Measurements from ENCODE around the gene PIK3C3. TPM values are rescaled to one million over a fixed set of nuclear protein-coding genes. Genes with fewer than 3 reads are reported as not detected.

The PIK3C3 gene
- polyA plus RNA-seq, 1 experiment = 77.5 TPM

DNA sequence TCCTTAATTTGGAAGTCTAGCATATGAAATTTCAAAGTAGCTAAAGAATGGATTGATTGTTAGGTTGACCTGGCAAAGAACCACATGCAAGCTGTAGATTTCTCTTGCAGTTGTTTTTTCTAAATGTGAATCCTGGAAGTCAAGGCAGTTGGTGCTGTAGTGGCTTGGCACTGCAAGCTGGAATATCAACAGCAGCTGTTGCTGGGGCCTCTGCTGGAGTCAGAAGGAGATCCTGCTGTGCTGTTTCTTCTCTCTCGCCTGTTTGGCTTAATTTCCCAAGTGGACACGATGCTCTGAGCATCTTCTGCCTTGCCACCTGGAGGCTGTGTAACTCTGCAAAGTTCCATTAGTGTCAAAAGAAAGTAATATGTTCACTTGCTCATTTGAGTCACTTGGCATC lies 12.6 kb downstream of the PIK3C3 start:
- TF ChIP-seq CTCF (IDR thresholded peaks at IDR 0.05; ENCODE audit: low read depth, low read length) = no peak
- Histone ChIP-seq H3K27me3 (ENCODE audit: control insufficient read depth, insufficient read depth, low read length) (no peaks in the 10 kb centered on the region), H3K9me3 (ENCODE audit: control insufficient read depth, insufficient read depth, low read length) (no peaks in the 10 kb centered on the region), H3K4me3 (ENCODE audit: low read depth, low read length) (no peak overlapping the region), H3K27ac (ENCODE audit: low read depth, low read length) (no peak overlapping the region)
- POLR2A ChIA-PET = no interaction called here
- DNase-seq (ENCODE audit: low read depth, low spot score) = no peak
- CTCF ChIA-PET = interaction anchor here (0.8 kb wide), 1 partner anchor 61 kb away, joined by 4 read pairs; no protein-coding TSS in a partner anchor

DNA sequence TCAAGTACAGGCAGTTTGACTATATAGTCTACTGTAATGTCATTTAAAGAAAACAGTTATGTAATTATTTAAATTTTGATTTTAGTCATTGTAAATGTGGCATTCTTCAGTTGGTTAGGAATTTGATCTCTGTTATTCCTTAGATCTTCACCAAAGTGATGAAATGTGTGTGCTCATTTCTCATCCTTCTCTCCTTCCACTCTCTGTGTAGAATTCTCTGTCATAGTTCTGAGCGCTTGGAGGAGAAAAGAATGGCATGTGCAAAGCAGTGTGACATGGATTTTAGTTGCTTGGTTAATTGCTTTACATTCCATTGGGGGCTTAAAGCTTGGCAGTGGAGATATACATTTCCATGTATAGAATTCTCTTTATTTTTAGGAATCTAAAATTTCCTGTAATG lies 14.8 kb downstream of the PIK3C3 start:
- no peaks in the 10 kb centered on the region for H3K27me3 ChIP-seq (ENCODE audit: control insufficient read depth, insufficient read depth, low read length)
- H3K27ac ChIP-seq (ENCODE audit: low read depth, low read length) = no peak overlapping the region
- H3K4me3 ChIP-seq (ENCODE audit: low read depth, low read length) = no peak overlapping the region
- ChIA-PET POLR2A (no interaction called here), CTCF (interaction anchor here (2.7 kb wide), 1 partner anchor 58 kb away, joined by 15 read pairs; no protein-coding TSS in a partner anchor)
- no peak for TF ChIP-seq CTCF (IDR thresholded peaks at IDR 0.05; ENCODE audit: low read depth, low read length)
- no peak for DNase-seq (ENCODE audit: low read depth, low spot score)
- no peaks in the 10 kb centered on the region for H3K9me3 ChIP-seq (ENCODE audit: control insufficient read depth, insufficient read depth, low read length)

GRCh38 chr18:41972067-41972925 lies 17.3 kb downstream of the PIK3C3 start:
- ChIA-PET CTCF (interaction anchor here (0.8 to 2.1 kb wide), 5 partner anchors 15 to 142 kb away, joined by 3 to 9 read pairs (median 8); no protein-coding TSS in a partner anchor), POLR2A (no interaction called here)
- no peak for DNase-seq (ENCODE audit: low read depth, low spot score)
- Histone ChIP-seq H3K9me3 (ENCODE audit: control insufficient read depth, insufficient read depth, low read length) (no peaks in the 10 kb centered on the region), H3K4me3 (ENCODE audit: low read depth, low read length) (no peak overlapping the region), H3K27me3 (ENCODE audit: control insufficient read depth, insufficient read depth, low read length) (no peaks in the 10 kb centered on the region), H3K27ac (ENCODE audit: low read depth, low read length) (no peak overlapping the region)
- TF ChIP-seq CTCF (IDR thresholded peaks at IDR 0.05; ENCODE audit: low read depth, low read length) = no peak

GRCh38 chr18:41973983-41974382 lies 18.9 kb downstream of the PIK3C3 start:
- TF ChIP-seq CTCF (IDR thresholded peaks at IDR 0.05; ENCODE audit: low read depth, low read length) = no peak
- Histone ChIP-seq H3K27me3 (ENCODE audit: control insufficient read depth, insufficient read depth, low read length) (no peaks in the 10 kb centered on the region), H3K9me3 (ENCODE audit: control insufficient read depth, insufficient read depth, low read length) (no peaks in the 10 kb centered on the region), H3K27ac (ENCODE audit: low read depth, low read length) (no peak overlapping the region), H3K4me3 (ENCODE audit: low read depth, low read length) (no peak overlapping the region)
- POLR2A ChIA-PET = no interaction called here
- CTCF ChIA-PET = no interaction called here
- DNase-seq (ENCODE audit: low read depth, low spot score) = no peak

DNA sequence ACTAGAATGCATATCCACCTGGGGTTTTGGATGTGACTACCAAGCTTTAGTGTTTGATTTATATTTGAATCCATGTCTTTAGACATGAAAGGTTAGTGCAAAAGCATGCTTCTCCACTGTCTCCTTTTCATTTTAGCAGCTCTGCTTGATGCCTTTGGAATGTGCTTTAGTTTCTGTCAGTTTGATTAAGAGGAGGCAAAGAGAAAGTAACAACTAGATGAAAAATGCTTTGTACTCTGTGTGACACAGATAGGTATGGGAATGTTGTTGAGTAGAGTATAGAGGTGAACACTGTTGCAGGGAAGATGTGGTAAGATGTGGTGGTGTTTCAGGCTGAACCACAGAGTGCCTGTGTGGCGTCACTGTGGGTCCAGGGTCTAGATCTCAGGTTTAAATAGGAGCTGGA lies 19.8 kb downstream of the PIK3C3 start:
- ChIA-PET POLR2A (no interaction called here), CTCF (interaction anchor here (1.0 kb wide), 1 partner anchor 53 kb away, joined by 7 read pairs; no protein-coding TSS in a partner anchor)
- Histone ChIP-seq H3K27me3 (ENCODE audit: control insufficient read depth, insufficient read depth, low read length) (no peaks in the 10 kb centered on the region), H3K4me3 (ENCODE audit: low read depth, low read length) (no peak overlapping the region), H3K27ac (ENCODE audit: low read depth, low read length) (no peak overlapping the region), H3K9me3 (ENCODE audit: control insufficient read depth, insufficient read depth, low read length) (no peaks in the 10 kb centered on the region)
- DNase-seq (ENCODE audit: low read depth, low spot score) = no peak
- TF ChIP-seq CTCF (IDR thresholded peaks at IDR 0.05; ENCODE audit: low read depth, low read length) = no peak

All from AG04450 (cell line).